Hematopoietic multipotent progenitor cell treated with erythropoietin and hydrocortisone succinate and interleukin-3 and kit ligand, for 6 days (in vitro differentiated cells): ENCODE results near the gene MYH6.
"Not testable (repeated sequence)": the region's sequence is repeated elsewhere in the genome, so short reads cannot be mapped to it uniquely, and the experiment has no call there.

Experiments
- DNase-seq: peaks from one replicate; pipeline ENCODE4 v3.0.0-alpha.2; 2015

MYH6 gene

GRCh38 chr14:23413681-23414080, 5.6 kb upstream of the MYH6 start:
- DNase-seq = no peak

- DNase-seq = no peak
Measured at GRCh38 chr14:23411563-23412525, 3.8 kb upstream of the MYH6 start.

GRCh38 chr14:23409966-23410635, 2.0 kb upstream of the MYH6 start:
- DNase-seq = no peak

GRCh38 chr14:23409475-23409874, 1.4 kb upstream of the MYH6 start:
- DNase-seq = no peak

- no peak for DNase-seq
Measured at GRCh38 chr14:23408307-23408630, 196 bp upstream of the MYH6 start.

- DNase-seq = no peak
Measured at GRCh38 chr14:23406725-23407355, 1.2 kb downstream of the MYH6 start.

DNA sequence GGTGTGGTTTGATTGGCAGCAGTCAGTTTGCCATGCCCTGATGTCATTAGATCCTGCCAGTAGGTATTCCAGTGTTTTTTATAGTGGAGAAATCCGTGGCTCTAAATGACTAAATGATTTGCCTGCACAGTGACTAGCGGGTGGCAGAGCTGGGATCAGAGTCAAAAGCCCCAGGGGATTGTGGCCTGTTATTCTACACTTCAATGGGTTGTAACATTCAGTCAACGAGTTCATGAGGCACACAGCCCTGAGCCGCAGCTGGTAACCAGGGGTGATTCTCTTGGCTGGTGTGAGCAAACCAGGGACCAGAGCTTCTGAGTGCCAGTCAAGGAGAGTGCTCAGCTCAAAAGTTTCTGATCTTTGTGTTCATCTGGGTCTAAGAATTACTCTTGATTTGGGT, 1.8 kb downstream of the MYH6 start:
- no peak for DNase-seq

- DNase-seq = no peak
Measured at GRCh38 chr14:23405516-23406025, 2.5 kb downstream of the MYH6 start.

DNA sequence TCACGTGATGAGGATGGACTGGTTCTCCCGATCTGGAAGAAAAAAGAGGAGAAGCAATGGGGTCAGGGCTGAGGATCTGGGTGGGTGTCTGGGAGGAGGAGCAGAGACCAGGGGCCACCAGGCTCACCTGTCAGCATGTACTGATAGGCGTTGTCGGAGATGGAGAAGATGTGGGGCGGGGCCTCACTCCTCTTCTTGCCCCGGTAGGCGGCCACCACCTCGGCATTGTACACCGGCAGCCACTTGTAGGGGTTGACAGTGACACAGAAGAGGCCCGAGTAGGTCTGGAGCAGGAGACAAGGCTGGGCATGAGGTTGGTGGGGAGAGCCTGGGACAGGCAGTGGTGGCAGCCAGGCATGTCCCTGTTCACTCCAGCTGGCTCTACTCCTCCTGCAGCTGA, 3.0 kb downstream of the MYH6 start:
- DNase-seq = no peak

DNA sequence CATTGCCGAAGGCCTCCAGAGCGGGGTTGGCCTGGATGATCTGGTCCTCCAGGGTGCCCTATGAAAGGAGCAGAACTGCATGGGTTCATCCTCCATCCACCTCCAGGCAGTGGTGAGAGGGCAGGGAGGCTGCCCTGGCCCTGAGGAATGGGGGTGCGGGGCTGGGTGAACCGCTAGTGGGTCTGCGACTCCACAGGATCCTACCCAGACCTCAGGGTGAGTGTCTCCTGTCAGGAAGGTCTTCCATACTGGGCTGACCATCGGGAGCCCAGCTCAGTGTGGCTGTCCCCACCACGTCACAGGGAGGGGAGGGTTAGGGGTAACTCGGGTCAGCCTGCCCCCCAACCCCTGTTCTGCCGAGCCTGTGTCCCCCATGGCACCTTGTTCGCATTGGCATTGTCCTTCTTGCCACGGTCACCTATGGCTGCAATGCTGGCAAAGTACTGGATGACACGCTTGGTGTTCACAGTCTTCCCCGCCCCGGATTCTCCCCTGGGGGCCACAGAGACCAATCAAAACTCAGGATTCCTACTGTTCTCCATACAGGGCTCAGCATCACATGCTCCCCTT, 3.7 kb downstream of the MYH6 start:
- DNase-seq = no peak

DNA sequence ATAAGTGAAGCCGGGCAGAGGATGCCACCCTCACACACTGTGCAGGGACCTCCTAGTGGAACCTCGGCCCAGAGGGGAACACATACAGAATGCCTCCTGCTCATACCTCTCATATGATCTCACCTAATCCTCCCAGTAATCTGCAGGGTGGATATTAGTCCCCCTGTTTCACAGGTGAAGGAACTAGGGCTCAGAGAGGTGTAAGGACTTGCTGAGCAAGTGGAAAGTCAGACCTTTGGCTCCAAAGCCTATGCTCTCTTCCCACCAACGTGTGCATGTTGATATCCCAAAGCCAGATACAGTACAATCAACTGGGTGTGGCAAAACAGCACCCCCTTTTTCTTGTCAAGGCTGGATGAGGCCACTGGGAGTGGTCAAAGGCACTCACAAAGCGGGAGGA, 4.2 kb downstream of the MYH6 start:
- no peak for DNase-seq

GRCh38 chr14:23403139-23403438, 5.0 kb downstream of the MYH6 start:
- DNase-seq = no peak

DNA sequence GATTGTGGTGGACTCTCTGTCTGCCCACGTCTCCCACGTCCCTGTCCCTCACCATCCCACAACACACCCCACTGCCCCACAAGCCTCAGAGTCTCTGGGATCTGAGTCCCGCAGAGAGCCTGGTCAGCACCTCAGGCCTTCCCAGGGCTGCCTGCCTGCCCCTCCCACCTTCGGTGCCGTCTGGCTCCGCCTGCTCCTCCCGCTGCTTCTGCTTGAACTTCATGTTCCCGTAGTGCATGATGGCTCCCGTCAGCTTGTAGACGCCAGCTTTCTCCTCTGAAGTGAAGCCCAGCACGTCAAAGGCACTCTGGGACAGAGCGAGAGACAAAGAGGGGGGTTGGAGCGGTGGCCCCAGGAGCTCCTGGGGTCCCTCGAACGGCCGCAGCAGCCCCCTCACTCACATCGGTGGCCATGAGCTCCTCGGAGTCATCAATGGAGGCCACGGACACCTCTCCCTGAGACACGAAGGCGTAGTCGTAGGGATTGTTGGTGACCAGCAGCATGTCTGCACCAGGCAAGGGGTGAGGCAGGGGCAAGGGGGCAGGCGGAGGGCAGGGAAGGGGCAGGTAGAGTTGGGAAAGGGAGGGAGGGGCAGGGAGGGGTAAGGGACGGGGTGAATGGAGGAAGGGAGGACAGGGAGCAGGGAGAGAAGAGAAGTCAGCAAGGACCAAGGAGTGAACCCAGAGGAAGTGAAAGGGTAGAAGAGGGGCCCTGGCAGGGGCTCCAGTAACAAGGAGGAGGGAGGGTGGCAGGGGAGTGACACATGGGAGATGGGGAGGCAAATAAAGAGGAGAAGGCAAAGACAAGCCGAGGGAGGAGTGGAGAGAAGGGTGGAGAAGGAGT, 5.6 kb downstream of the MYH6 start:
- DNase-seq = no peak

- DNase-seq = no peak
Measured at GRCh38 chr14:23401291-23401690, 6.8 kb downstream of the MYH6 start.

DNA sequence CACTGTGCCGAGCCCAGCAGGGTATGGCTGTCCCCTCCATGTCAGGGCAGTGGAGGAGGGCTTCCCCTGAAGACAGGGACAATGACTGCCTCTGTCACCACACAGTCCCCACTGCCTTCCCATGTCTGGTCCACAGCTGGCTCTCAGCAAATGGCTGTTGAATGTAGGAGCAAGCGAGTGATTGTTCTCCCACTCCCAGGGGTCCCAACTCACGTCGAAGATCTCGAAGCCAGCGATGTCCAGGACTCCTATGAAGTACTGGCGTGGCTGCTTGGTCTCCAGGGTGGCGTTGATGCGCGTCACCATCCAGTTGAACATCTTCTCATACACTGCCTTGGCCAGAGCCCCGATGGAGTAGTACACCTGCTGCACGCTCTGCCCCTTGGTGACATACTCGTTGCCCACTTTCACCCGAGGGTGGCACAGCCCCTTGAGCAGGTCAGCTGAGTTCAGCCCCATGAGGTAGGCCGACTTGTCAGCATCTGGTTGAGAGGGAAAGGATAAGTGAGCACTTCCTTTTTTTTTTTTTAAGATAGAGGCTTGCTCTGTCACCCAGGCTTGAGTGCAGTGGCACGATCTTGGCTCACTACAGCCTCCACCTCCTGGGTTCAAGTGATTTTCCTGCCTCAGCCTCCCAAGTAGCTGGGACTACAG, 7.5 kb downstream of the MYH6 start:
- not testable (repeated sequence) for DNase-seq

- DNase-seq = no peak
Measured at GRCh38 chr14:23399591-23399990, 8.5 kb downstream of the MYH6 start.

DNA sequence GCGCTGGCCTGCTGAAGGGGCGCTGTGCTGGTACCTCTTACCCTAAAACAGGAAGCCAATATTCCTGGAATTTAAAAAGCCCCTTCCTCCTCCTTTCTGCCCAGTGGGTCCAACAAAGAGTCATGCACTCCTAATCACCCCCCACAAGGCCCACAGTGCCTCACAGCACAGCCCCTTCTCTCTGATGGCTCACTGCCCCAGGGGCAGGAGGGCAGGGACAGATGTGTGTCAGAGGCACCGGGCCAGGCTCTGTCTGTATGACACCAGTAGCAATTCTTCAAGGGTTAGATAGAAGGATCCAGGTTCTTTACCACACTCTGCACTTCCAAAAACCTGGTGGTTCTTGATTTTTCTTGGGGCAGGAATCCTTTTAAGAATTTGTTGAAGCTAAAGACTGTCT, 8.9 kb downstream of the MYH6 start:
- DNase-seq = no peak

- no peak for DNase-seq
Measured at GRCh38 chr14:23398348-23398747, 9.7 kb downstream of the MYH6 start.

DNA sequence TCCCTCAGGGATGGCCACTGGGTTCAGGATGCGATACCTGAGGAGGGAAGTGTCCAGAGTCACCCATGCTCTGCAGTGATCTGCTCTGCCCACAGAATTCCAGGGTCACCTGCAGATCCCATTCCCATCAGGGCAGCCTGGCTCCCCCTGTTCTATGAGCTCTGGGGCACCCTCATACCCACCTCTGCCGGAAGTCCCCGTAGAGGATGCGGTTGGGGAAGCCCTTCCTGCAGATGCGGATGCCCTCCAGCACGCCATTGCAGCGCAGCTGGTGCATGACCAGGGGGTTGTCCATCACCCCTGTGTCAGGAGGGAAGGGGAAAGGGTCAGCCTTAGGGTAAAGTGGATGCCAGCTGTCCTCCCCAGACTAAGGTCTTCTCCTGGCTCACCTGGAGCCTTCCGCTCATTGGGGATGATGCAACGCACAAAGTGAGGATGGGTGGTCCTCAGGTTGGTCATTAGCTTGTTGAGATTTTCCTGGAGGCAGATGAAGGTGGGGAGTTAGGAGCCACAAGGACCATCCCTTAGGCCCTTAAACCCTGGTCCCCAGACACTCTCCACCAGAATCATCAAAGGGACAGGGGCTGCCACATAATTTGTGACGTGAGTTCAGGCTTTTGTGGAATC, 11.2 kb downstream of the MYH6 start:
- no peak for DNase-seq

- no peak for DNase-seq
Measured at GRCh38 chr14:23396126-23396525, 11.9 kb downstream of the MYH6 start.

- DNase-seq = no peak
Measured at GRCh38 chr14:23392613-23393012, 15.5 kb downstream of the MYH6 start.

DNA sequence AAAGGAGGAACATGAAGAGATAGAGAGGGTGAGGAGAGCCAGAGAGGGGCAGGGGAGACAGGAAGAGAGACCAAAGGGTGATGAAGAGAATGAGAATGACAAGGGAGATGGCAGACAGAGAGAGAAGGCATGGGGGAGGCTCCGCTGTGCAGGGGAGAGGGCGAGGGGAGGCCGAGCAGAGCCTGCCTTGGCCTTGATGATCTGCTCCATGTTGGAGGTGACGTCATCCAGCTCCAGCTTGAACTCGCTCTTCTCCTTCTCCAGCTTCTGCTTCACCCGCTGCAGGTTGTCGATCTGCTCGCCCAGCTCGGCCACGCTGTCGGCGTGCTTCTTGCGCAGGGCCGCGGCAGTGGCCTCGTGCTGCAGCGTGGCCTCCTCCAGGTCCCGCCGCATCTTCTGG, 18.2 kb downstream of the MYH6 start:
- not testable (repeated sequence) for DNase-seq
